ENCODE data around the gene SENP6. TPM values are rescaled to one million over a fixed set of nuclear protein-coding genes. Genes with fewer than 3 reads are reported as not detected.
A peak's percentile ranks its signal among the peaks of the same experiment; 100 is the strongest.

SENP6 gene
- total and polyA plus RNA-seq, 9 of the 15 experiments (the other 6 are each of a cell fraction or from before 2014, with no cell fraction given) = 11.1 to 79.4 (median 46.8) TPM

- TF ChIP-seq, protein P1, sequence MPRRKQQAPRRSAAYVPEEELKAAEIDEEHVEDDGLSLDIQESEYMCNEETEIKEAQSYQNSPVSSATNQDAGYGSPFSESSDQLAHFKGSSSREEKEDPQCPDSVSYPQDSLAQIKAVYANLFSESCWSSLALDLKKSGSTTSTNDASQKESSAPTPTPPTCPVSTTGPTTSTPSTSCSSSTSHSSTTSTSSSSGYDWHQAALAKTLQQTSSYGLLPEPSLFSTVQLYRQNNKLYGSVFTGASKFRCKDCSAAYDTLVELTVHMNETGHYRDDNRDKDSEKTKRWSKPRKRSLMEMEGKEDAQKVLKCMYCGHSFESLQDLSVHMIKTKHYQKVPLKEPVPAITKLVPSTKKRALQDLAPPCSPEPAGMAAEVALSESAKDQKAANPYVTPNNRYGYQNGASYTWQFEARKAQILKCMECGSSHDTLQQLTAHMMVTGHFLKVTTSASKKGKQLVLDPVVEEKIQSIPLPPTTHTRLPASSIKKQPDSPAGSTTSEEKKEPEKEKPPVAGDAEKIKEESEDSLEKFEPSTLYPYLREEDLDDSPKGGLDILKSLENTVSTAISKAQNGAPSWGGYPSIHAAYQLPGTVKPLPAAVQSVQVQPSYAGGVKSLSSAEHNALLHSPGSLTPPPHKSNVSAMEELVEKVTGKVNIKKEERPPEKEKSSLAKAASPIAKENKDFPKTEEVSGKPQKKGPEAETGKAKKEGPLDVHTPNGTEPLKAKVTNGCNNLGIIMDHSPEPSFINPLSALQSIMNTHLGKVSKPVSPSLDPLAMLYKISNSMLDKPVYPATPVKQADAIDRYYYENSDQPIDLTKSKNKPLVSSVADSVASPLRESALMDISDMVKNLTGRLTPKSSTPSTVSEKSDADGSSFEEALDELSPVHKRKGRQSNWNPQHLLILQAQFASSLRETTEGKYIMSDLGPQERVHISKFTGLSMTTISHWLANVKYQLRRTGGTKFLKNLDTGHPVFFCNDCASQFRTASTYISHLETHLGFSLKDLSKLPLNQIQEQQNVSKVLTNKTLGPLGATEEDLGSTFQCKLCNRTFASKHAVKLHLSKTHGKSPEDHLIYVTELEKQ (CRISPR knock-in tag; IDR thresholded peaks at IDR 0.05) = no peak
- TF ChIP-seq, protein P2, sequence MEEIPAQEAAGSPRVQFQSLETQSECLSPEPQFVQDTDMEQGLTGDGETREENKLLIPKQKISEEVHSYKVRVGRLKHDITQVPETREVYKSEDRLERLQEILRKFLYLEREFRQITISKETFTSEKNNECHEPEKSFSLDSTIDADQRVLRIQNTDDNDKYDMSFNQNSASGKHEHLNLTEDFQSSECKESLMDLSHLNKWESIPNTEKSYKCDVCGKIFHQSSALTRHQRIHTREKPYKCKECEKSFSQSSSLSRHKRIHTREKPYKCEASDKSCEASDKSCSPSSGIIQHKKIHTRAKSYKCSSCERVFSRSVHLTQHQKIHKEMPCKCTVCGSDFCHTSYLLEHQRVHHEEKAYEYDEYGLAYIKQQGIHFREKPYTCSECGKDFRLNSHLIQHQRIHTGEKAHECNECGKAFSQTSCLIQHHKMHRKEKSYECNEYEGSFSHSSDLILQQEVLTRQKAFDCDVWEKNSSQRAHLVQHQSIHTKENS (CRISPR knock-in tag; IDR thresholded peaks at IDR 0.05) = no peak
- TF ChIP-seq ZNF165 (CRISPR knock-in tag; IDR thresholded peaks at IDR 0.05; ENCODE audit: borderline replicate concordance) (no peak), POLR2B (IDR thresholded peaks at IDR 0.05; ENCODE audit: low read depth, partially characterized antibody) (peak; percentile 64), SMAD1 (IDR thresholded peaks at IDR 0.05; ENCODE audit: low read depth, low read length, partially characterized antibody) (no peak), KDM4B (IDR thresholded peaks at IDR 0.05; ENCODE audit: borderline replicate concordance in 2 of 2, low read depth in 1 of 2) (no peak), SMAD4 (CRISPR knock-in tag; conservative IDR thresholded peaks at IDR 0.05) (peak; percentile 70), TAF9B (IDR thresholded peaks at IDR 0.05; ENCODE audit: partially characterized antibody) (peak; percentile 54), CBX3 (IDR thresholded peaks at IDR 0.05; ENCODE audit: borderline replicate concordance in 1 of 2, low read length in 2 of 2) (no peak), NR3C1 (CRISPR knock-in tag; IDR thresholded peaks at IDR 0.05) (no peak; the same call in 1 of the 2 replicates), TBL1XR1 (IDR thresholded peaks at IDR 0.05; ENCODE audit: low read length in 2 of 2) (no peak), JUN (IDR thresholded peaks at IDR 0.05; ENCODE audit: borderline replicate concordance, low read depth, low read length) (no peak), JUN (CRISPR knock-in tag; IDR thresholded peaks at IDR 0.05; ENCODE audit: borderline replicate concordance) (no peak), STAT6 (CRISPR knock-in tag; IDR thresholded peaks at IDR 0.05) (no peak), HIVEP1 (CRISPR knock-in tag; IDR thresholded peaks at IDR 0.05) (no peak), GTF2A2 (tag; IDR thresholded peaks at IDR 0.05) (no peak), HDAC6 (IDR thresholded peaks at IDR 0.05; ENCODE audit: low read depth, low read length) (no peak)
- TF ChIP-seq, protein P3, sequence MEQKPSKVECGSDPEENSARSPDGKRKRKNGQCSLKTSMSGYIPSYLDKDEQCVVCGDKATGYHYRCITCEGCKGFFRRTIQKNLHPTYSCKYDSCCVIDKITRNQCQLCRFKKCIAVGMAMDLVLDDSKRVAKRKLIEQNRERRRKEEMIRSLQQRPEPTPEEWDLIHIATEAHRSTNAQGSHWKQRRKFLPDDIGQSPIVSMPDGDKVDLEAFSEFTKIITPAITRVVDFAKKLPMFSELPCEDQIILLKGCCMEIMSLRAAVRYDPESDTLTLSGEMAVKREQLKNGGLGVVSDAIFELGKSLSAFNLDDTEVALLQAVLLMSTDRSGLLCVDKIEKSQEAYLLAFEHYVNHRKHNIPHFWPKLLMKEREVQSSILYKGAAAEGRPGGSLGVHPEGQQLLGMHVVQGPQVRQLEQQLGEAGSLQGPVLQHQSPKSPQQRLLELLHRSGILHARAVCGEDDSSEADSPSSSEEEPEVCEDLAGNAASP (IDR thresholded peaks at IDR 0.05) = no peak
Observed at GRCh38 chr6:75601304-75602245, at the start of gene SENP6 (continued).

Data from K562 (cell line).